PC-9 (cell line): Measurements from ENCODE around the gene OPA1. TPM values are rescaled to one million over a fixed set of nuclear protein-coding genes. Genes with fewer than 3 reads are reported as not detected.
"Not testable (repeated sequence)": the region's sequence is repeated elsewhere in the genome, so short reads cannot be mapped to it uniquely, and the experiment has no call there.

Experiments
- BruUV-seq: library from RNA; stranded (reverse); fragments of 400-500 nt; replicated peaks from 2 replicates; lab custom pipeline; 2021; lab: Mats Ljungman, UMichigan
- CTCF ChIA-PET: fragments of 300-600 bp; sonication (Branson Sonifier 250); formaldehyde crosslinking; loops from one replicate; lab custom pipeline; 2022; ENCODE audit warnings: antibody characterized with exemption; lab: Charles Lee
- POLR2A ChIA-PET: fragments of 300-600 bp; sonication (Branson Sonifier 250); formaldehyde crosslinking; loops from one replicate; lab custom pipeline; 2022; ENCODE audit warnings: antibody characterized with exemption; ENCODE audit not compliant: unreplicated experiment; lab: Charles Lee
- DNase-seq, 2 experiments: peaks; one replicate each; pipeline versions ENCODE4 v3.0.0 to v3.0.0-alpha.2; 2015 to 2022; ENCODE audit warnings: mixed read lengths in 1 of 2
- H2AFZ ChIP-seq: fragments of 200-600 bp; sonication (generic); 2 replicates; pipeline ENCODE4 v1.8.1; 2017; ENCODE audit warnings: antibody characterized with exemption
- H3F3A ChIP-seq: fragments of 200-600 bp; sonication (generic); 2 replicates; pipeline ENCODE4 v1.8.1; 2017; ENCODE audit warnings: antibody characterized with exemption, mild to moderate bottlenecking, low read depth; ENCODE audit not compliant: insufficient read depth
- H3K27ac ChIP-seq: fragments of 200-600 bp; sonication (generic); 2 replicates; pipeline ENCODE4 v1.6.1; 2016; ENCODE audit warnings: mixed run types
- H3K27me3 ChIP-seq: fragments of 200-600 bp; sonication (generic); 2 replicates; pipeline ENCODE4 v1.6.1; 2016; ENCODE audit warnings: low read depth, mixed run types; ENCODE audit not compliant: insufficient read depth
- H3K36me3 ChIP-seq: fragments of 200-600 bp; sonication (generic); 2 replicates; pipeline ENCODE4 v1.6.1; 2016; ENCODE audit warnings: low read depth, mixed run types
- H3K4me1 ChIP-seq: fragments of 200-600 bp; sonication (generic); replicated peaks from 2 replicates; pipeline ENCODE4 v1.6.1; 2016; ENCODE audit warnings: mixed run types; ENCODE audit not compliant: insufficient read depth
- H3K4me2 ChIP-seq: fragments of 200-600 bp; sonication (generic); 2 replicates; pipeline ENCODE4 v1.6.1; 2017; ENCODE audit warnings: mixed run types
- H3K4me3 ChIP-seq: fragments of 200-600 bp; sonication (generic); 2 replicates; pipeline ENCODE4 v1.6.1; 2016; ENCODE audit warnings: mixed run types
- H3K79me2 ChIP-seq: fragments of 200-600 bp; sonication (generic); 2 replicates; pipeline ENCODE4 v1.6.1; 2017; ENCODE audit warnings: low read depth, mixed run types
- H3K9me2 ChIP-seq: fragments of 200-600 bp; sonication (generic); 2 replicates; pipeline ENCODE4 v1.8.1; 2017; ENCODE audit warnings: mild to moderate bottlenecking; ENCODE audit not compliant: insufficient read depth
- H3K9me3 ChIP-seq: fragments of 200-600 bp; sonication (generic); 2 replicates; pipeline ENCODE4 v1.8.1; 2016; ENCODE audit warnings: low read depth; ENCODE audit not compliant: insufficient read depth
- H4K20me1 ChIP-seq: fragments of 200-600 bp; sonication (generic); 2 replicates; pipeline ENCODE4 v1.8.1; 2017; ENCODE audit not compliant: insufficient read depth
- EZH2 ChIP-seq: fragments of 200-600 bp; sonication (generic); IDR thresholded peaks from 2 replicates; pipeline ENCODE4 v1.8.0; 2017; ENCODE audit warnings: antibody characterized with exemption, low read depth
- intact Hi-C: fragments of 100-400 bp; cut with micrococcal nuclease; formaldehyde crosslinking; loops from one replicate; pipeline ENCODE4 v1.10.0; 2022; ENCODE audit not compliant: unreplicated experiment
- total RNA-seq: library from RNA; stranded (reverse); gene quantifications from 2 replicates; pipeline ENCODE4 v1.2.3, GENCODE V29; 2021
- TF ChIP-seq, protein P1 (sequence below): fragments of 200-600 bp; sonication (generic); conservative IDR thresholded peaks from 2 replicates; pipeline ENCODE4 v1.6.1; 2017; ENCODE audit warnings: mixed run types, antibody characterized with exemption, mild to moderate bottlenecking, moderate library complexity

Gene OPA1
- total RNA-seq, 1 experiment from 2014 or later: 120 TPM

GRCh38 chr3:193598202-193598601 is 5.2 kb downstream of the OPA1 start:
- peaks cover 38% of the 10 kb centered on the region for H4K20me1 ChIP-seq
- H3K4me3 ChIP-seq: no peak overlapping the region
- TF ChIP-seq, protein P1, sequence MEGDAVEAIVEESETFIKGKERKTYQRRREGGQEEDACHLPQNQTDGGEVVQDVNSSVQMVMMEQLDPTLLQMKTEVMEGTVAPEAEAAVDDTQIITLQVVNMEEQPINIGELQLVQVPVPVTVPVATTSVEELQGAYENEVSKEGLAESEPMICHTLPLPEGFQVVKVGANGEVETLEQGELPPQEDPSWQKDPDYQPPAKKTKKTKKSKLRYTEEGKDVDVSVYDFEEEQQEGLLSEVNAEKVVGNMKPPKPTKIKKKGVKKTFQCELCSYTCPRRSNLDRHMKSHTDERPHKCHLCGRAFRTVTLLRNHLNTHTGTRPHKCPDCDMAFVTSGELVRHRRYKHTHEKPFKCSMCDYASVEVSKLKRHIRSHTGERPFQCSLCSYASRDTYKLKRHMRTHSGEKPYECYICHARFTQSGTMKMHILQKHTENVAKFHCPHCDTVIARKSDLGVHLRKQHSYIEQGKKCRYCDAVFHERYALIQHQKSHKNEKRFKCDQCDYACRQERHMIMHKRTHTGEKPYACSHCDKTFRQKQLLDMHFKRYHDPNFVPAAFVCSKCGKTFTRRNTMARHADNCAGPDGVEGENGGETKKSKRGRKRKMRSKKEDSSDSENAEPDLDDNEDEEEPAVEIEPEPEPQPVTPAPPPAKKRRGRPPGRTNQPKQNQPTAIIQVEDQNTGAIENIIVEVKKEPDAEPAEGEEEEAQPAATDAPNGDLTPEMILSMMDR: no peak
- TF ChIP-seq EZH2: no peak
- no peaks in the 10 kb centered on the region for H3K27me3 ChIP-seq
- intact Hi-C loops: no loop called here
- H3K36me3 ChIP-seq: peaks cover 21% of the 10 kb centered on the region
- BruUV-seq: no TSS peak
- no peaks in the 10 kb centered on the region for H3K9me3 ChIP-seq
- CTCF ChIA-PET: no interaction called here
- no peaks in the 10 kb centered on the region for H3F3A ChIP-seq
- H3K4me1 ChIP-seq: peaks cover 17% of the 10 kb centered on the region
- POLR2A ChIA-PET: no interaction called here
- no peak overlapping the region for H3K4me2 ChIP-seq
- H3K27ac ChIP-seq: no peak overlapping the region
- DNase-seq: no peak
- H2AFZ ChIP-seq: no peak overlapping the region
- H3K79me2 ChIP-seq: peaks cover 99% of the 10 kb centered on the region
- H3K9me2 ChIP-seq: no peaks in the 10 kb centered on the region

- H3K36me3 ChIP-seq: peaks cover 21% of the 10 kb centered on the region
- no peak for TF ChIP-seq EZH2
- TF ChIP-seq, protein P1: no peak
- ChIA-PET POLR2A (no interaction called here), CTCF (no interaction called here)
- H3K27ac ChIP-seq: no peak overlapping the region
- H3K4me3 ChIP-seq: no peak overlapping the region
- no TSS peak for BruUV-seq
- no peaks in the 10 kb centered on the region for H3K9me2 ChIP-seq
- H3K4me1 ChIP-seq: peaks cover 13% of the 10 kb centered on the region
- H3K9me3 ChIP-seq: no peaks in the 10 kb centered on the region
- H3K4me2 ChIP-seq: no peak overlapping the region
- no peak for DNase-seq
- no peaks in the 10 kb centered on the region for H3K27me3 ChIP-seq
- H3K79me2 ChIP-seq: peaks cover 94% of the 10 kb centered on the region
- H2AFZ ChIP-seq: no peak overlapping the region
- peaks cover 33% of the 10 kb centered on the region for H4K20me1 ChIP-seq
- H3F3A ChIP-seq: no peaks in the 10 kb centered on the region
- intact Hi-C loops: no loop called here
Observed at GRCh38 chr3:193599393-193599792, 6.4 kb downstream of the OPA1 start.

- no peak overlapping the region for H3K4me2 ChIP-seq
- no peak overlapping the region for H2AFZ ChIP-seq
- no peaks in the 10 kb centered on the region for H3K36me3 ChIP-seq
- H3K4me1 ChIP-seq: no peaks in the 10 kb centered on the region
- no peaks in the 10 kb centered on the region for H3K27me3 ChIP-seq
- DNase-seq: peak; percentile 46 to 58
- CTCF ChIA-PET: no interaction called here
- H3K27ac ChIP-seq: no peak overlapping the region
- H3F3A ChIP-seq: peaks cover 11% of the 10 kb centered on the region; the same call in 1 of the 2 replicates
- H3K9me2 ChIP-seq: no peaks in the 10 kb centered on the region
- no peak overlapping the region for H3K4me3 ChIP-seq
- peaks cover 70% of the 10 kb centered on the region for H3K79me2 ChIP-seq
- intact Hi-C loops: loop anchor here (5.0 kb wide), 1 partner anchor 531 kb away; the partner anchor contains the start of gene HES1
- H4K20me1 ChIP-seq: peaks cover 24% of the 10 kb centered on the region
- peaks cover 7% of the 10 kb centered on the region for H3K9me3 ChIP-seq
- BruUV-seq: no TSS peak
- POLR2A ChIA-PET: no interaction called here
- no peak for TF ChIP-seq EZH2
- TF ChIP-seq, protein P1: peak; percentile 96
Observed at GRCh38 chr3:193605876-193606275, 12.9 kb downstream of the OPA1 start.

GRCh38 chr3:193606892-193607291 is 13.9 kb downstream of the OPA1 start:
- BruUV-seq, POLR2A ChIA-PET, H3K4me1 ChIP-seq, DNase-seq, H3K4me2 ChIP-seq, CTCF ChIA-PET, H3K36me3 ChIP-seq, H3K9me2 ChIP-seq, H3K27me3 ChIP-seq, H3K9me3 ChIP-seq, H2AFZ ChIP-seq, H3K4me3 ChIP-seq, H3K27ac ChIP-seq: not testable (repeated sequence)
- peaks cover 70% of the 10 kb centered on the region for H3K79me2 ChIP-seq
- peaks cover 14% of the 10 kb centered on the region for H4K20me1 ChIP-seq
- peaks cover 11% of the 10 kb centered on the region; the same call in 1 of the 2 replicates for H3F3A ChIP-seq
- intact Hi-C loops: loop anchor here (5.0 kb wide), 1 partner anchor 530 kb away; the partner anchor contains the start of gene HES1

DNA sequence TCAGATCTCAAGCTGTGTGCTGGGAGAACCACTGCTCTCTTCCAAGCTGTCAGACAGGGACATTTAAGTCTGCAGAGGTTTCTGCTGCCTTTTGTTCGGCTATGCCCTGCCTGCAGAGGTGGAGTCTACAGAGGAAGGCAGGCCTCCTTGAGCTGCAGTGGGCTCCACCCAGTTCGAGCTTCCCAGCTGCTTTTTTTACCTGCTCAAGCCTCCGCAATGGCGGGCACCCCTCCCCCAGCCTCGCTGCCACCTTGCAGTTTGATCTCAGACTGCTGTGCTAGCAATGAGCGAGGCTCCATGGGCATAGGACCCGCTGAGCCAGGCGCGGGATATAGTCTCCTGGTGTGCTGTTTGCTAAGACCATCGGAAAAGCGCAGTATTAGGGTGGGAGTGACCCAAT is 17.5 kb downstream of the OPA1 start:
- Histone ChIP-seq H3K9me3 (peaks cover 14% of the 10 kb centered on the region; the same call in 1 of the 2 replicates), H3K79me2 (peaks cover 79% of the 10 kb centered on the region), H3K36me3 (peaks cover 23% of the 10 kb centered on the region)
- H3K4me1 ChIP-seq, H4K20me1 ChIP-seq, H2AFZ ChIP-seq, H3K27ac ChIP-seq, intact Hi-C loops, H3K9me2 ChIP-seq, H3F3A ChIP-seq, H3K4me3 ChIP-seq, BruUV-seq, H3K27me3 ChIP-seq, DNase-seq, POLR2A ChIA-PET, CTCF ChIA-PET, H3K4me2 ChIP-seq: not testable (repeated sequence)
